SK-N-SH (cell line): ENCODE measurements around the gene HSF2. TPM values are rescaled to one million over a fixed set of nuclear protein-coding genes. Genes with fewer than 3 reads are reported as not detected.

Experiments
- CTCF ChIA-PET: fragments of 300-600, 350-600 bp; formaldehyde crosslinking; extraction: SDS; loops from one replicate; lab custom pipeline; 2021; lab: Yijun Ruan, JAX
- POLR2A ChIA-PET: fragments of 350-600 bp; sonication (Branson Sonifier 250); formaldehyde crosslinking; extraction: SDS; loops from one replicate; lab custom pipeline; 2020; ENCODE audit warnings: antibody characterized with exemption, inconsistent platforms; lab: Yijun Ruan, JAX
- DNase-seq: peaks from one replicate; pipeline ENCODE4 v3.0.0; 2012
- H2AFZ ChIP-seq: fragments of 200-600 bp; sonication (generic); 2 replicates; pipeline ENCODE4 v1.8.1; 2016; ENCODE audit warnings: antibody characterized with exemption, mild to moderate bottlenecking, low read depth
- H3F3A ChIP-seq: fragments of 200-600 bp; sonication (generic); replicated peaks from 2 replicates; pipeline ENCODE3; 2016; ENCODE audit warnings: antibody characterized with exemption, mild to moderate bottlenecking; ENCODE audit not compliant: insufficient read depth
- H3K27ac ChIP-seq, 2 experiments: fragments of 200-500 bp in 1 of 2; fragments of 200-600 bp in 1 of 2; sonication (Bioruptor generic) in 1 of 2; sonication (generic), shearing (Covaris generic) in 1 of 2; 2 replicates each; pipeline versions ENCODE4 v1.5.1 to v1.6.1; 2014 to 2016; ENCODE audit warnings: low read depth in 2 of 2, inconsistent platforms in 1 of 2, low read length in 1 of 2, mild to moderate bottlenecking in 1 of 2, mixed read lengths in 1 of 2
- H3K27me3 ChIP-seq: fragments of 200-600 bp; sonication (generic), shearing (Covaris generic); 2 replicates; pipeline ENCODE4 v1.6.1; 2016; ENCODE audit warnings: mixed run types; ENCODE audit not compliant: insufficient read depth
- H3K36me3 ChIP-seq, 2 experiments: fragments of 200-500 bp in 1 of 2; fragments of 200-600 bp in 1 of 2; sonication (Bioruptor generic) in 1 of 2; sonication (generic) in 1 of 2; replicated peaks in 1 of 2; 2 replicates each; pipeline versions ENCODE3 to v1.5.1; 2014 to 2016; ENCODE audit warnings: low read length in 1 of 2, mild to moderate bottlenecking in 1 of 2; ENCODE audit not compliant: insufficient read depth in 2 of 2, control insufficient read depth in 1 of 2
- H3K4me1 ChIP-seq, 2 experiments: fragments of 200-500 bp in 1 of 2; fragments of 200-600 bp in 1 of 2; sonication (Bioruptor generic) in 1 of 2; sonication (generic), shearing (Covaris generic) in 1 of 2; 2 replicates each; pipeline versions ENCODE4 v1.5.1 to v1.6.1; 2014 to 2016; ENCODE audit warnings: low read depth in 1 of 2, low read length in 1 of 2, mixed run types in 1 of 2; ENCODE audit not compliant: insufficient read depth in 2 of 2, control insufficient read depth in 1 of 2
- H3K4me2 ChIP-seq: fragments of 200-600 bp; sonication (generic), shearing (Covaris generic); 2 replicates; pipeline ENCODE4 v1.6.1; 2017; ENCODE audit warnings: mixed run types
- H3K4me3 ChIP-seq, 2 experiments: fragments of 200-500 bp in 1 of 2; fragments of 200-600 bp in 1 of 2; sonication (Bioruptor generic) in 1 of 2; sonication (generic), shearing (Covaris generic) in 1 of 2; 2 replicates each; pipeline versions ENCODE4 v1.5.1 to v1.8.1; 2014 to 2016; ENCODE audit warnings: low read depth in 2 of 2, inconsistent platforms in 1 of 2, low read length in 1 of 2, mild to moderate bottlenecking in 1 of 2, mixed read lengths in 1 of 2, moderate library complexity in 1 of 2
- H3K79me2 ChIP-seq: fragments of 200-600 bp; sonication (generic); 2 replicates; pipeline ENCODE4 v1.8.1; 2017; ENCODE audit warnings: mild to moderate bottlenecking; ENCODE audit not compliant: insufficient read depth
- H3K9ac ChIP-seq: fragments of 200-600 bp; sonication (generic); 2 replicates; pipeline ENCODE4 v1.6.1; 2017; ENCODE audit warnings: mixed run types
- H3K9me2 ChIP-seq: fragments of 200-600 bp; sonication (generic); 2 replicates; pipeline ENCODE4 v1.6.1; 2017; ENCODE audit warnings: mixed run types
- H3K9me3 ChIP-seq: fragments of 200-600 bp; sonication (generic); 2 replicates; pipeline ENCODE4 v1.6.1; 2017; ENCODE audit warnings: mixed run types, mild to moderate bottlenecking, moderate library complexity
- H4K20me1 ChIP-seq: fragments of 200-600 bp; sonication (generic); 2 replicates; pipeline ENCODE4 v1.6.1; 2017; ENCODE audit warnings: mild to moderate bottlenecking, mixed run types; ENCODE audit not compliant: insufficient read depth
- CHD2 ChIP-seq: fragments of 150-350 bp; IDR thresholded peaks from 2 replicates; pipeline ENCODE4 v1.6.1; 2018; ENCODE audit warnings: low read length; ENCODE audit not compliant: partially characterized antibody
- ELF1 ChIP-seq: IDR thresholded peaks from 2 replicates; pipeline ENCODE4 v1.4.0; 2012
- EP300 ChIP-seq, 2 experiments: IDR thresholded peaks; 2 replicates each; pipeline versions ENCODE4 v1.4.0 to v1.6.1; 2012; ENCODE audit warnings: borderline replicate concordance in 1 of 2, low read depth in 1 of 2, low read length in 1 of 2
- EZH2phosphoT487 ChIP-seq: fragments of 200-600 bp; sonication (generic); IDR thresholded peaks from 2 replicates; pipeline ENCODE4 v1.6.1; 2017; ENCODE audit warnings: low read depth, mixed run types, mild to moderate bottlenecking, antibody characterized with exemption, moderate library complexity, borderline replicate concordance
- FOSL2 ChIP-seq: IDR thresholded peaks from 2 replicates; pipeline ENCODE4 v1.4.0; 2012; ENCODE audit warnings: low read depth, mild to moderate bottlenecking, moderate library complexity, borderline replicate concordance
- FOXJ3 ChIP-seq: sonication (generic); formaldehyde crosslinking; IDR thresholded peaks from 2 replicates; pipeline ENCODE4 v1.5.1; 2020; ENCODE audit warnings: mild to moderate bottlenecking, missing genetic modification reagents
- FOXM1 ChIP-seq: IDR thresholded peaks from 2 replicates; pipeline ENCODE4 v1.4.0; 2012; ENCODE audit warnings: low read depth, mild to moderate bottlenecking
- GABPA ChIP-seq: IDR thresholded peaks from 2 replicates; pipeline ENCODE4 v1.4.0; 2012; ENCODE audit warnings: low read depth, mild to moderate bottlenecking
- GATA2 ChIP-seq: sonication (generic); formaldehyde crosslinking; IDR thresholded peaks from 2 replicates; pipeline ENCODE4 v1.5.0; 2020; ENCODE audit warnings: mild to moderate bottlenecking, missing genetic modification reagents
- IRF3 ChIP-seq: fragments of 150-350 bp; IDR thresholded peaks from 2 replicates; pipeline ENCODE4 v1.6.1; 2016; ENCODE audit warnings: mild to moderate bottlenecking, low read depth, low read length
- JUND ChIP-seq: IDR thresholded peaks from 2 replicates; pipeline ENCODE4 v1.4.0; 2012
- MAX ChIP-seq: IDR thresholded peaks from 2 replicates; pipeline ENCODE4 v1.4.0; 2012; ENCODE audit warnings: low read depth
- MEF2A ChIP-seq: IDR thresholded peaks from 2 replicates; pipeline ENCODE4 v1.4.0; 2012; ENCODE audit warnings: low read depth, borderline replicate concordance
- NFIC ChIP-seq: IDR thresholded peaks from 2 replicates; pipeline ENCODE4 v1.4.0; 2012; ENCODE audit warnings: borderline replicate concordance
- NRF1 ChIP-seq: IDR thresholded peaks from 2 replicates; pipeline ENCODE4 v1.6.1; 2012; ENCODE audit warnings: low read depth, mild to moderate bottlenecking, low read length
- PBX3 ChIP-seq: IDR thresholded peaks from 2 replicates; pipeline ENCODE4; 2012
- SIN3A ChIP-seq: IDR thresholded peaks from 2 replicates; pipeline ENCODE4 v1.6.1; 2012; ENCODE audit warnings: low read depth, mild to moderate bottlenecking, low read length, moderate library complexity, borderline replicate concordance
- SMC3 ChIP-seq: IDR thresholded peaks from 2 replicates; pipeline ENCODE4 v1.6.1; 2012; ENCODE audit warnings: low read depth, low read length, improper control_type of control experiment
- TAF1 ChIP-seq: IDR thresholded peaks from 2 replicates; pipeline ENCODE4 v1.6.1; 2012; ENCODE audit warnings: low read depth, mild to moderate bottlenecking, low read length, moderate library complexity, borderline replicate concordance
- TCF12 ChIP-seq: IDR thresholded peaks from 2 replicates; pipeline ENCODE4 v1.4.0; 2012
- USF2 ChIP-seq: fragments of 150-350 bp; IDR thresholded peaks from 2 replicates; pipeline ENCODE4 v1.6.1; 2017; ENCODE audit warnings: antibody characterized with exemption, low read length, low read depth, borderline replicate concordance
- WGBS: methylation state at CpG from one replicate; pipeline ENCODE4 v1.1.6; 2017; ENCODE audit warnings: low lambda C conversion rate; 5-methylcytosine and 5-hydroxymethylcytosine counted together
- polyA plus RNA-seq, 3 experiments: library from polyadenylated mRNA; depleted of rRNA; stranded (reverse); fragments of >200 nt; gene quantifications; 2 replicates each; pipeline ENCODE4 v1.2.3, GENCODE V29; 2012

The HSF2 gene
- polyA plus RNA-seq, 1 of the 3 experiments (the other 2 are of a cell fraction): 22.2 TPM

GRCh38 chr6:122431780-122432179, 32.3 kb downstream of the HSF2 start (continued):
- TF ChIP-seq FOSL2 (no peak), EZH2phosphoT487 (no peak), PBX3 (no peak), GABPA (no peak)

GRCh38 chr6:122432816-122433215, 33.4 kb downstream of the HSF2 start:
- TF ChIP-seq MAX (no peak), PBX3 (no peak), JUND (no peak), SMC3 (no peak), CHD2 (no peak), FOSL2 (no peak), IRF3 (no peak), USF2 (no peak), NFIC (no peak), TAF1 (no peak), ELF1 (no peak), GATA2 (CRISPR knock-in tag) (no peak), FOXJ3 (CRISPR knock-in tag) (no peak), EZH2phosphoT487 (no peak), SIN3A (no peak), FOXM1 (no peak), TCF12 (no peak), EP300 (IDR thresholded peaks at IDR 0.05; ENCODE audit: borderline replicate concordance in 1 of 2, low read depth in 1 of 2, low read length in 1 of 2) (no peak), MEF2A (no peak), NRF1 (no peak)
- Histone ChIP-seq H4K20me1 (no peaks in the 10 kb centered on the region), H3K4me3 (no peak overlapping the region), H3K9ac (no peak overlapping the region), H2AFZ (no peak overlapping the region), H3K27ac (peak overlapping the region in 1 of 2 experiments; percentile 21; a peak in 1 of 4 replicates), H3K4me1 (no peaks in the 10 kb centered on the region), H3K27me3 (no peaks in the 10 kb centered on the region), H3F3A (no peaks in the 10 kb centered on the region), H3K9me2 (no peaks in the 10 kb centered on the region), H3K9me3 (no peaks in the 10 kb centered on the region), H3K36me3 (peaks cover 73 to 81% of the 10 kb centered on the region in 2 experiments), H3K79me2 (no peaks in the 10 kb centered on the region), H3K4me2 (no peak overlapping the region)
- CTCF ChIA-PET: interaction anchor here (1.0 to 1.7 kb wide), 2 partner anchors 15 to 59 kb away, joined by 3 to 5 read pairs; no protein-coding TSS in a partner anchor
- POLR2A ChIA-PET: no interaction called here
- 90% methylated on average over 3 of the region's 3 CpGs for WGBS
- DNase-seq: no peak
